ENCODE results near the gene PRSS33. TPM values are rescaled to one million over a fixed set of nuclear protein-coding genes. Genes with fewer than 3 reads are reported as not detected.

PRSS33 gene
- total RNA-seq, 6 experiments from 2014 or later: not detected

GRCh38 chr16:2786061-2786825 is 1.1 kb downstream of the PRSS33 start:
- DNase-seq: no peak
- peaks cover 42% of the 10 kb centered on the region for H3K27me3 Mint-ChIP-seq (ENCODE audit: insufficient read depth)
- H3K36me3 Mint-ChIP-seq (ENCODE audit: low read depth): no peaks in the 10 kb centered on the region
- TF ChIP-seq, protein P1, sequence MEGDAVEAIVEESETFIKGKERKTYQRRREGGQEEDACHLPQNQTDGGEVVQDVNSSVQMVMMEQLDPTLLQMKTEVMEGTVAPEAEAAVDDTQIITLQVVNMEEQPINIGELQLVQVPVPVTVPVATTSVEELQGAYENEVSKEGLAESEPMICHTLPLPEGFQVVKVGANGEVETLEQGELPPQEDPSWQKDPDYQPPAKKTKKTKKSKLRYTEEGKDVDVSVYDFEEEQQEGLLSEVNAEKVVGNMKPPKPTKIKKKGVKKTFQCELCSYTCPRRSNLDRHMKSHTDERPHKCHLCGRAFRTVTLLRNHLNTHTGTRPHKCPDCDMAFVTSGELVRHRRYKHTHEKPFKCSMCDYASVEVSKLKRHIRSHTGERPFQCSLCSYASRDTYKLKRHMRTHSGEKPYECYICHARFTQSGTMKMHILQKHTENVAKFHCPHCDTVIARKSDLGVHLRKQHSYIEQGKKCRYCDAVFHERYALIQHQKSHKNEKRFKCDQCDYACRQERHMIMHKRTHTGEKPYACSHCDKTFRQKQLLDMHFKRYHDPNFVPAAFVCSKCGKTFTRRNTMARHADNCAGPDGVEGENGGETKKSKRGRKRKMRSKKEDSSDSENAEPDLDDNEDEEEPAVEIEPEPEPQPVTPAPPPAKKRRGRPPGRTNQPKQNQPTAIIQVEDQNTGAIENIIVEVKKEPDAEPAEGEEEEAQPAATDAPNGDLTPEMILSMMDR (IDR thresholded peaks at IDR 0.05): no peak
- H3K4me1 Mint-ChIP-seq (ENCODE audit: low read depth): no peaks in the 10 kb centered on the region
- no peak overlapping the region for H3K27ac Mint-ChIP-seq
- H3K4me3 Mint-ChIP-seq: no peak overlapping the region
- H3K9me3 Mint-ChIP-seq: no peaks in the 10 kb centered on the region

- H3K27ac Mint-ChIP-seq: no peak overlapping the region
- TF ChIP-seq, protein P1 (IDR thresholded peaks at IDR 0.05): peak; percentile 35
- peaks cover 33% of the 10 kb centered on the region for H3K27me3 Mint-ChIP-seq (ENCODE audit: insufficient read depth)
- DNase-seq: no peak
- H3K4me1 Mint-ChIP-seq (ENCODE audit: low read depth): no peaks in the 10 kb centered on the region
- no peak overlapping the region for H3K4me3 Mint-ChIP-seq
- H3K9me3 Mint-ChIP-seq: no peaks in the 10 kb centered on the region
- H3K36me3 Mint-ChIP-seq (ENCODE audit: low read depth): no peaks in the 10 kb centered on the region
Observed at GRCh38 chr16:2785101-2785991, 2.0 kb downstream of the PRSS33 start.

DNA sequence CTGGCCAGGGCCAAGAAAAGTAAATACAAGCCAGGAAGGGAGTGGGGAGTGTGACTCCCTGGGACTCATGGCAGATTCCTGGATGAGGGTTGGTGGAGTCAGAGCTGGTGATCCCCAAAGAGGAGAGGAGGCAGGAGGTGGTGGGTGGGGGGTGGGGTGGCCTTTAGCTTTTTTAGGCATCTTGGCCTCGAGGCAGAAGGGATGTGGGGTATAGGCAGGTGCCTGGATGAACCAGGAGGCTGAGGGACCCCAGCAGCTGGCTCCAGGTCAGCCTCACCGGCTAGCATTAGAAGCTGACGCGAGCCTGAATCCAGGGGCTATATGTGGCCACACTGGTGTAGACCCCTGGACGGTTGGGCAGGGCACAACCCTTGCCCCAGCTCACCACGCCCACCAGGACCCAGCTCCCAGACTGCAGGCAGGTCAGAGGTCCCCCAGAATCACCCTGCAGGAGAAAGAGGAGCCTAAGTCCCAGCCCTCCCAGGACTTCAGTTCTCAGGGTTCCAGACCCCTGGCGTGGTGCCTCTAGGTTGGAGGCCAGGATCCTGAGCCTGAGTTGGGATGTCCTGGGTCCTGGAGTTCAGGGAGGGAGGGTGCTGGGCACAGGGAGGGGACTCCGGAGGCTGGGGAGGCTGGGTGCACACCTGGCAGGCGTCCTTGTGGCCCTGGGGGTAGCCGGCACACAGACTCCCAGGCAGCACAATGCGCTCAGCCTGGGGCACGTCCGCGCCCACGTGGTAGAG is 2.8 kb downstream of the PRSS33 start:
- Mint-ChIP-seq H3K27me3 (ENCODE audit: insufficient read depth) (peaks cover 27% of the 10 kb centered on the region), H3K9me3 (no peaks in the 10 kb centered on the region), H3K27ac (no peak overlapping the region), H3K36me3 (ENCODE audit: low read depth) (no peaks in the 10 kb centered on the region), H3K4me3 (no peak overlapping the region), H3K4me1 (ENCODE audit: low read depth) (no peaks in the 10 kb centered on the region)
- TF ChIP-seq, protein P1 (IDR thresholded peaks at IDR 0.05): no peak
- DNase-seq: no peak

GRCh38 chr16:2783581-2784357 is 3.6 kb downstream of the PRSS33 start:
- no peaks in the 10 kb centered on the region for H3K9me3 Mint-ChIP-seq
- H3K4me1 Mint-ChIP-seq (ENCODE audit: low read depth): no peaks in the 10 kb centered on the region
- TF ChIP-seq, protein P1 (IDR thresholded peaks at IDR 0.05): no peak
- DNase-seq: no peak
- no peak overlapping the region for H3K27ac Mint-ChIP-seq
- no peaks in the 10 kb centered on the region for H3K36me3 Mint-ChIP-seq (ENCODE audit: low read depth)
- no peak overlapping the region for H3K4me3 Mint-ChIP-seq
- H3K27me3 Mint-ChIP-seq (ENCODE audit: insufficient read depth): peaks cover 21% of the 10 kb centered on the region

Data from HFFc6 (cell line).